ENCODE results near the gene NEUROD2.

DNA sequence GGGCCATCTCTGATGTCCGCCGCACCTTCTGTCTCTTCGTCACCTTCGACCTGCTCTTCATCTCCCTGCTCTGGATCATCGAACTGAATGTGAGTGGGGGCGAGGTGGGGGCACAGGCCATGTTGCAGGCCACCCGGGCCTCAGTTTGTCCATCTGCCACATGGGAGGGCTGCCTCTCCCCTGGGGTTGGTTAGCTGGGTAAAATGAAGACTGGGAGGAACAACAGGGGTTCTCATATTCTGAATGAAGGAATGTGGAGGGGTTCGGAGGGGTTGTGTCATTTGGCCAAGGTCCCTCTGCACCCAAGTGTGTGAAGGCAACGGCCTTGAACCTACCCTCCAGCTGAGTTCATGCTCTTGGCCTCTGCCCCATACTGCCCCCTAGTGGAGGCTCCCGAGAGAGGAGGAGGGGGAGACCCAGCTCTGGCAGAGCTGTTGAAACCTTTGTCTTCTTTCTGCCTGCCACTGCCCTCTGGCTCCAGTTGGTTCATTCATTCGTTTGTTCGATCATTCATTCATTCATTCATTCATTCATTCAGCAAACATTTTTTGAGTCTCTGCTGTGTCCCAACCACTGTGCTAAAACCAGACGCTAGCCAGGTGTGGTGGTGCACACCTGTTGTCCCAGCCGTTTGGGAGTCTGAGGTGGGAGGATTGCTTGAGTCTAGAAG lies 46.1 kb upstream of the NEUROD2 start:
- no peak for TF ChIP-seq POLR2A (IDR thresholded peaks at IDR 0.05)
- TF ChIP-seq, protein P1, sequence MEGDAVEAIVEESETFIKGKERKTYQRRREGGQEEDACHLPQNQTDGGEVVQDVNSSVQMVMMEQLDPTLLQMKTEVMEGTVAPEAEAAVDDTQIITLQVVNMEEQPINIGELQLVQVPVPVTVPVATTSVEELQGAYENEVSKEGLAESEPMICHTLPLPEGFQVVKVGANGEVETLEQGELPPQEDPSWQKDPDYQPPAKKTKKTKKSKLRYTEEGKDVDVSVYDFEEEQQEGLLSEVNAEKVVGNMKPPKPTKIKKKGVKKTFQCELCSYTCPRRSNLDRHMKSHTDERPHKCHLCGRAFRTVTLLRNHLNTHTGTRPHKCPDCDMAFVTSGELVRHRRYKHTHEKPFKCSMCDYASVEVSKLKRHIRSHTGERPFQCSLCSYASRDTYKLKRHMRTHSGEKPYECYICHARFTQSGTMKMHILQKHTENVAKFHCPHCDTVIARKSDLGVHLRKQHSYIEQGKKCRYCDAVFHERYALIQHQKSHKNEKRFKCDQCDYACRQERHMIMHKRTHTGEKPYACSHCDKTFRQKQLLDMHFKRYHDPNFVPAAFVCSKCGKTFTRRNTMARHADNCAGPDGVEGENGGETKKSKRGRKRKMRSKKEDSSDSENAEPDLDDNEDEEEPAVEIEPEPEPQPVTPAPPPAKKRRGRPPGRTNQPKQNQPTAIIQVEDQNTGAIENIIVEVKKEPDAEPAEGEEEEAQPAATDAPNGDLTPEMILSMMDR (IDR thresholded peaks at IDR 0.05), result peak; percentile 59 to 86 (median 74)
- TF ChIP-seq EP300 (IDR thresholded peaks at IDR 0.05), result no peak
